GM23338 (cell line): ENCODE results near the gene CYP1B1.

Experiments
- CREB1 ChIP-seq: fragments of 250-450 bp; sonication (Bioruptor Pico); IDR thresholded peaks from 2 replicates; pipeline ENCODE4 v1.5.0; 2020; ENCODE audit warnings: low read depth, mild to moderate bottlenecking, moderate library complexity
- CTCF ChIP-seq, 2 experiments: fragments of 200-600 bp in 1 of 2; sonication (generic) in 1 of 2; conservative IDR thresholded peaks; 2 replicates each; pipeline versions ENCODE4 v1.5.1 to v1.6.1; 2016 to 2017; ENCODE audit warnings: antibody characterized with exemption in 2 of 2, low read depth in 2 of 2, mild to moderate bottlenecking in 2 of 2, moderate library complexity in 1 of 2
- EZH2phosphoT487 ChIP-seq: fragments of 200-600 bp; sonication (generic); IDR thresholded peaks from one replicate; pipeline ENCODE4 v1.8.1; 2018; ENCODE audit warnings: antibody characterized with exemption; ENCODE audit not compliant: unreplicated experiment
- POLR2AphosphoS5 ChIP-seq: IDR thresholded peaks from 2 replicates; pipeline ENCODE4 v1.6.1; 2016; ENCODE audit warnings: antibody characterized with exemption, low read depth
- REST ChIP-seq: IDR thresholded peaks from one replicate; pipeline ENCODE4 v1.6.1; 2018; ENCODE audit warnings: antibody characterized with exemption; ENCODE audit not compliant: unreplicated experiment
- STAT1 ChIP-seq: IDR thresholded peaks from one replicate; pipeline ENCODE4 v1.6.1; 2016; ENCODE audit warnings: antibody characterized with exemption; ENCODE audit not compliant: unreplicated experiment

- TF ChIP-seq CTCF (conservative IDR thresholded peaks at IDR 0.05; ENCODE audit: low read depth in 2 of 2) (no peak), POLR2AphosphoS5 (no peak), REST (no peak), CREB1 (CRISPR knock-in tag) (no peak), STAT1 (no peak), EZH2phosphoT487 (peak; percentile 49)
These were observed 1.7 kb downstream of the CYP1B1 start for GRCh38 chr2:38074058-38074763.
